NCI-H128 (cell line): ENCODE results near the gene HUNK.

Experiments used
- DNase-seq: peaks from one replicate; lab custom pipeline; 2025; ENCODE audit not compliant: unreplicated experiment; lab: John Stamatoyannopoulos, UW

HUNK gene

DNA sequence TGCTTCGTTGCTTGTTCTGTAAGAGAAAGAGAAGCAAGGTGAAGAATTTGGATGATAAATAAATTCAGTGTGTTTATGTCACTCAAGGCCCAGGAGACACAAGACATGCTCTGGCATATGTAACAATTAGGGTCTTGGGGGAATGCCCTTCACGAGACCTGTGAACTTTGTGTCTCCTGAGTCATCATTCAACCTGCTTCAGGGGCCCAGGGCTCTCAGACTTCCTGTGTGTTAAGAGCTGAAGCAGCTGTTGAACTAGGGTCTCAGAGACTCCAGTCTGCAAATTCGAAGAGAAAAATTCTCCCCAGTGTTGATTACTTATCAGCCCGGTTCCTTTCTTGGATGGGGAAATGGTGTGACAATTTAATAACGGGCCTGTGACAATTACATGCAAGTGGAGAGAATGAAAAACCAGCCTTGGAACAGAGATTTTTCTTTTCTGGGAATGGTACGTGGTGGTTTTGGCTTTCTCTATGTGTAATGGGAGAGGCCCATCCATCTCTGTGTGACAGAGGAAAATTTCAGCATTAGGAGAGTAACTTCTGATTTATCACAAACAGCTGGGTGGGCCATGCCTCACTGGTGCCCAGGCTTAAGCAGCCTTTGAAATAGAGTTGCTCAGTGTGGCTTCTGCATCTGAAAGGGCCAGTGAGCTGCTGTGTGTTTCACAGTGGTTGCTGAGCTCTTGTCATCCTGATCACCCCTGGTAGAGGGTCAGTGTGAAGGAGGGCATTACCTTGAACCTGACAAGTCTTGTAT lies 22.4 kb downstream of the HUNK start:
- no peak for DNase-seq

DNA sequence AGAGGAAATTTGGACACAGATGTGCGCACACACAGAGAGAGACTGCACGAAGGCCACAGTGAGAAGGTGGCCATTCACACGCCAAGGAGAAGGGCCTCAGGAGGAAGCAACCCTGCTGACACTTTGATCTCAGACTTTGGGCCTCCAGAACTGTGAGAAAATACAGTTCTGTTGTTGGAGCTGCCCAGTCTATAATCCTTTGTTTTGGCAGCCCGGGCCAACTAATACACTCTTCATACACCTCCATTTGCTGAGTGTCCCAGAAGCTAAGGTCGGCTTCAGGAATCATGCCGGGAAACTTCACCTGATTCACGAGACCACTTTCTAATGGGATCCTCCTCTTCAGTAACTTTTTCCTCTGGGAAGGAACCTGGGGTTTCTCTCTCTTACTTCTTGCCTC lies 23.2 kb downstream of the HUNK start:
- no peak for DNase-seq

DNA sequence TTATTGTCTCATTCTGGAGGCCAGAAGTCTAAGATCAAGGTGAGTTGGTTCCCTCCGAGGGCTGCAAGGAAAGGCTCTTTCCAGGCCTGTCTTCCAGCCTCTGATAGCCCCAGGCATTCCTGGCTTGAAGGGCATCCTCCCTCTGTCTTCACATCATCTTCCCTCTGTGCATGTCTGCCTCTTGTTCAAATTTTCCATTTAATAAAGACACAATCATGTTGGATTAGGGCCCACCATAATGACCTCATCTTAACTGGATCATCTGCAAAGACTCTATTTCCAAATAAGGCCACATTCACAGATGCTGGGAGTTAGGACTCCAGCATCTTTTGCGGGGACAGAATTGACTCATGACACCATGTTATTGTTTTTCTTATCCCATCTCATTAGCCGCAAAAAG lies 24.5 kb downstream of the HUNK start:
- DNase-seq = no peak

DNA sequence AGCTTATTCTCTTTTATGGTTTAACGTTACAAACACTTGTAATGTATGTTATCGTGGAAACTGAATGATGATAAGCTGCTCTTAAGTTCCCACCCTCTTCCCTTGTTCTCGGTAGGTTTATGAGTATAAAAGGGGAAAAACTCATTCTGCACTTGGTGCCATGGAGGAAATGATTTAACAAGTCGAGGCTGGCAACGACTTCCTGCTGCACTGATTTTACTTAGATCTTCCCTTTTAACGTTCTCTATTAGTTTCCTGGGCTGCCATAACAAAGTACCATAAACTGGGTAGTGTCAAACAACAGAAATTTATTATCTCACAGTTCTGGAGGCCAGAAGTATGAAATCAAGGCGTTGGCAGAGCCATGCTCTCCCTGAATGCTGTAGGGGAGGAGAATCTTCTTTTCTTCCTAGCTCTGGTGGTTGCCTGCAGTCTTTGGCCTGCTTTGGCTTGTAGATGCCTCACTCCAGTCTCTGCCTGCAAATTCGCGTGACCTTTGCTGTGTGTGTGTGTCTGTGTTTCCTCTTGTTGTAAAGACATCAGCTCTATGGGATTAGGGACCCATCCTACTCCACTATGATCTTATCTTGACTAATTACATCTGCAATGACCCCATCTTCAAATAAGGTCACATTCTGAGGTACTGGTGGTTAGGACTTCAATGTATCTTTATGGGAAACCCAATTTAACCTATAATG lies 26.3 kb downstream of the HUNK start:
- DNase-seq = no peak

DNA sequence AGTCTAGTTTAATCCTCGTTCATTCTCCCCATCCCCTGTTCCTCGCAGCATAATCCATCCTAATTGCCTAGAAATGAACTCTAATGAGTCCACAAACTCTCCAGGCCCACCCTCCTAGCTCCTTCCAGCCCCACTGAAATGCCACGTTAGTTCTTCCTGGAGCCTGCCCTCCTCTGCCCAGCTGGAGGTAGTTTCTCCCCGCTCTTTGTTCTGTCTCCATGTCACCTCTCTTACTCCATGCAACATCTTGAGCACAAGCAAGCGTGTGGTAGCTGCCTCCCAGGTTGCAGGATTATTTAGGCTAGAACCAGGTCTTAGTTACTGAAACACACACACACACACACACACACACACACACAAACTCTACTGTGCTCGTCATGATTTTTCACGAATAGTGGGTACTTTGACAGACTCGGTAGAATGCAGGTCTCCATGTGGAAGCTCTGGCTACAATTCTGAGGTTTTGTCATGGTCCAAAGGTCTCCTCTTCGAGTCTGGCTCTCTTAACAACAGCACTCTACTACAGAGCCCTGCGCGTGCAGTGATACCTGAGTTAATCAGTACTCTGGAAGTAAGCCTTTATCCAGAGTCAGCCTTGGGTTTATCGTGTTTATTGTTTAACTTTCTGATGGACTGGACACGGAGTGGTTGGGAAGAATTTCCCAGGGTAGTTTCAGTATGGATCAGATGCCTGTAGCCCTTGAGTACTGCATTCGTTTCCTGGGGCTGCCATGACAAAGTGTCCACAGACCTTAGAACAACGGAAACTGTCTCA lies 27.5 kb downstream of the HUNK start:
- no peak for DNase-seq

DNA sequence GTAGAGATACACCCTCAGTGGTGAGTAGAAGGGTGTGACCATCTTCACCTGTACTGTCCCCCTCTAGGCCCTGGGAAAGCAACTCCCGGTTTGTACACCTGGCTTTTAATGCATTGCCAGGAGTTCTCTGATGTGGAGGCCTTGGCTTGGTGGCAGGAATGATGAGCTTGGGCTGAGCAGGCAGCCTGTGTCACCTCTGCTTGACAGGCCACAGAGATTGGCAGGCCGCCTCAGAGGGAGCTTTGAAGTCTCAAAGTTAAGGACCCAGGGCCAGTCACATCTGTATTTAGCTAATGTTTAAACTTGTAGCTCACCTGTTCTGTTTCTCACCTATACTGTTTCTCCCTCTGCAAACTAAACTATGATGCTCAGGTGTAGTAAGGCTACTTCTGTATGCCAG lies 28.5 kb downstream of the HUNK start:
- DNase-seq = no peak

DNA sequence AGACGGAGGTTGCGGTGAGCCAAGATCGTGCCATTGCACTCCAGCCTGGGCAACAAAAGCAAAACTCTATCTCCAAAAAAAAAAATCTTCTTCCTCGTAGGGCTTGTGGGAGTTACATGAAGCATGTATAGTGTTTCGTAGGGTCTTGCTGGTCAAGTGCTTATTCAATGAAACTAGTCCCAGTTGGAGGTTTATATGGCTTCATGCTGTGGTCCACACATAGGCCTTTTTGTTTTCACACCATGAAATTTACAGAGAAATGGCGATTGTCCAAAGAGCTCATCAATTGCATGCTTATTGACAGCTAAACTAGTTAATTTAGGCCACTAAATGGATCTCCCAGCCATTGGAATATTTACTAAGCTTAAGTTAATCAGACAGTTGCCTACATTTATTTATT lies 29.6 kb downstream of the HUNK start:
- no peak for DNase-seq

DNA sequence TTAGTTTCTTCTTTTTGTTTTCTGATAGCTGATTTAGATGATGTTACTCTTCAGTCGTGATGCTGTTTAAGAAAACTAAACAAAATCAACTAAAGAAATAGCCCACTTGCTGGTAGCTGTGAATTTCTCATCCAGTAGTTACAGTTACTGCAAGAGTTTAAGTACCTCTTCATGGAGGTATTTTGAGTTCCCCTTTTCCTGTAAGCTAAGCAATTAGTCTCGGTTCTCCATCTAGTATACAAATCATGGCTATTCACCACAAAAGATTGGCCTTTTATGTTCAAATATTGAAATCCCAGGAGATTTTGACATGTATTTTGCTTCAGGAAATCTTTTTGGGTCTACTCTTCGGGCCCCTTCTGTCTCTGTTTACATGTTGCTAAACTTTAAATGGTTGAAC lies 31.1 kb downstream of the HUNK start:
- no peak for DNase-seq

DNA sequence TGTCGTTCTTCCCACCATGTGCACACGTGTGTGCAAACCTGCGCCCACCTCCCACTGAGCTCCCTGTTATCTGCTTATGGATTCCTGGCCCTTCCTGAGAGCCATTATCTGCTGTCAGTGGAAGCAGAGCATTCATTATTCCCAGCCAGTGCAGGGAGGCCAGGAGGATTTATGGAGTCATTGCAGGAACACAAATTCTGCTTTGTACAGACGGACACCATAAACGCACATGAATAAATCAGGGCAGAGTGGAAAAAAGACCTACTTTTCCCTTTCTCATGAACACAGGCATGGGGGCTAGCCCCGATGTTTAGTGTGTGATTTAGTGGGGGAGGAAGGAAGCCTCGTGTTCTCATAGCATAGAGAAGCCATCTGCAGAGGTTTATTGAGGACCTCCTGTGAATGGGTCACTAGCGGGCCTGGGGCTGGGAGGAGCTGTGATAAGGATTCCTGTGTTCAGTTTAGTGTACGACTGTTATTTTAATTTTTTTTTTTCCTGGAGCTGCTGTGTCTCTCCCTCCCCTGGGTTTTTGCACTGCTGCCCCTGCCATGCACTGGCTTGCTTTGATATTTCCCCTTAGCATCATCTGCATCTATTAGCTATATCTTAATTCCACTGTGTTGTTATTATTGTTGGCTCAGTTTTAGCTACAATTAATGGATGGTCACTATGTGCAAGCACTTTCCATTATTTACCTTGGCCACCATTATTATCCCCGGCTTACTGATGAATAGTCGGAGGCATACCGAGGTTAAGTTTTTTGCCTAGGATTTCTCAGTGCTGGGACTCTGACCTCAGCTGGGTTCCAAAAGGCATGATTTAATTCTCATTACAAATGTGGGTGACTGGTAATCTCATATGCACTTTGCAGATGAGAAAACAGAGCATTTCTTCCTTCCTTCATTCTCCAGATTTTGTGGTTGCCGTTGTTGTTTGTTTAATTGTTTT lies 33.0 kb downstream of the HUNK start:
- no peak for DNase-seq

DNA sequence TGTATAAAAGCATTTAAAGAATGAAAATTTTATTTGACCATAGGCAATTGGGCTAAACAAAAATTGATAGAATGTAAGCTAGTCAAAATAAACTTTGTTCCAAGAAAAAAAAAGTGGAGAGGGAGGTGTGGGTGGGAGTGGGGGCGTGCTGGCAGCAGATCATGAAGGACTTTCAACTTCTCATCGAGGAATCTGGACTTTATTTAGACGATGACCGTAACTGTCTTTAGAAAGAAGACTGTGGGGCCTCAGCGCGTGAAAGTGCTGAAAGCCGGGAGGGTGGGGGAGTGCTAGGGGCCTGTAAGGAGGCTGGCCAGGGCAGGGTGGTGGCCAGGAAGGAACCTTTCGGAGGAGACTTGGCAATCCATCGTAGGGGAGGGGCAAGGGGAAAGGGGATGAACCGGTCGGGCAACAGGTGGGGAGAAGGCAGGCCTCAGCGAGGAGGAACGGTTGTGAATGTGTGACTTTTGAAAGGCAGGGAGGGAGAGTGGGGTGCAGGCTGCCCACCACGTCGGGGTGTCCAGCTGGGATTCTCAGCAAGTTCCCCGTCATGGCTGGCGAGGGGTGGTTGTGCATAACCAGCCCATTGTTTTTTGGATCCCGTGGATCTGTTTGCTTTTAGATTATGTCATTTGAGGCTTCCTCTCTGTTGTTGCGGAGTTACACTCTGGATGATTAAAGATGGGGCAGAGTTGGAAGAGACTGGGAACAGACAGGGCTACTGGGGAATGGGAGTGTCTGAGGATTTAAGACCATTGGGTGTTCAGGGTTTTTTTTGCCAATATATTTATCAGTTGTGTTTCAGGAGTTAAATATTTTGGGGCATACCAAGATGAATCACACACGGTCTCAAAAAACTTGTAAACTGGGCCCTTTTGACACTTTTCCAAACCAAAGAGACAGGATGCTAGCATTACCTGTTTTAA lies 35.5 kb downstream of the HUNK start:
- no peak for DNase-seq

DNA sequence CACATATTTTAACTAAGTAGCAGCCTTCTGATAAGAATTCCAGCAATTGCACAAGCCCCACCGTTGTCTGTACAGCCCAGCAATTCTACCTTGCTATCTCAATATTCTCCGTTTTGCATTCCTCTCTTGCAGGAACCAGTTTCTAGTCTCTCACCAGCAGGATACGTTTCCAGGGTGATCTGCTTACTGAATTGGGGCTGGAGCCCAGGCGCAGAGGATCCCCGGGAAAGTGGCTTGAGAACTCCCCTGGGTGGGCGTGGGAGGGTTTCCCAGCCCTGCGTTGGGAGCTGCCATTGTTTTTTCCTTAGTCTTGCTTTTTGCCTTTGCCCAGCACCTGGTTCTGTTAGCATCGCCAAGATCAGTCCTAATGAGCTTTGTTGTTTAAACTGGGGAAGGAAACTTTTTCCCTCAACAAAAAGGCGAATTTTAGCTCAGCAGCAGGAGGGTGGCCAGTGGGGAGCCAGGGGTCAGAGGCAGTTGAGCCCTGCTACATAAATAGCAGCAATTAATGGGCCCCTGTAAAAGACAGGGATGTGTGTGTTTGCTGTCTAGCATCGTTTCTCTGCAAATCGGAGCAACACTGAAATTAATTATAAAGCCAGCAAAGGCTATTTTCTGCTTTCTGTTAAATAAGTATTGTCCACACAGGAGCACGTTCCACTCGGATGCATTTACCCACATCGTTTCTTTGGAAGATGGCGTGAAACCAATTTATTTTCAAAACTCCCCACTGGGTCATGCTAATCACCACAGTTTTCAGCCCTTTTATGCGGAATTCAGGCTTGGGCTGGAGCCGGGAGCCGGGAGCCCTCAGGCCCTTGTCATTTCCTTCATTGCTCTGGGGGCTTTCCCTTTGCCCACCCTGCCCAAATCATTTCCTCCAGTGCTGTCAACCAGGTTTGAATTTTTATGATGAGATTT lies 36.6 kb downstream of the HUNK start:
- DNase-seq = no peak

DNA sequence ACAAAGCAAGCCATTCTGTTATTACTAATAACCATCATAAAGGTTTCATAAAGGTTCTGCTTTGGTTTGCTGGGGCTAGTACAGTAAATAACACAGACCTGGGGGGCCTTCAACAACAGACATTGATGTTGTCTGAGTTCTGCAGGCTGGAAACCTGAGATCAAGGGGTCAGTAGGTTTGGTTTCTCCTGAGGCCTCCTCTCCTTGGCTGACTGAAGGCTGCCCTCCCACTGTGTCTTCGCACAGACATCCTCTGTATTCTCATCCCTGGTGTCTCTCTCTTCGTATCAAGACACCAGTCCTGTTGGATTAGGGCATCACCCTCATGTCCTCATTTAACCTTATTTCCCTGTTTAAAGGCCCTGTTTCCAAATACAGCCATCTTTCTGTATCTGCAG lies 37.3 kb downstream of the HUNK start:
- no peak for DNase-seq

DNA sequence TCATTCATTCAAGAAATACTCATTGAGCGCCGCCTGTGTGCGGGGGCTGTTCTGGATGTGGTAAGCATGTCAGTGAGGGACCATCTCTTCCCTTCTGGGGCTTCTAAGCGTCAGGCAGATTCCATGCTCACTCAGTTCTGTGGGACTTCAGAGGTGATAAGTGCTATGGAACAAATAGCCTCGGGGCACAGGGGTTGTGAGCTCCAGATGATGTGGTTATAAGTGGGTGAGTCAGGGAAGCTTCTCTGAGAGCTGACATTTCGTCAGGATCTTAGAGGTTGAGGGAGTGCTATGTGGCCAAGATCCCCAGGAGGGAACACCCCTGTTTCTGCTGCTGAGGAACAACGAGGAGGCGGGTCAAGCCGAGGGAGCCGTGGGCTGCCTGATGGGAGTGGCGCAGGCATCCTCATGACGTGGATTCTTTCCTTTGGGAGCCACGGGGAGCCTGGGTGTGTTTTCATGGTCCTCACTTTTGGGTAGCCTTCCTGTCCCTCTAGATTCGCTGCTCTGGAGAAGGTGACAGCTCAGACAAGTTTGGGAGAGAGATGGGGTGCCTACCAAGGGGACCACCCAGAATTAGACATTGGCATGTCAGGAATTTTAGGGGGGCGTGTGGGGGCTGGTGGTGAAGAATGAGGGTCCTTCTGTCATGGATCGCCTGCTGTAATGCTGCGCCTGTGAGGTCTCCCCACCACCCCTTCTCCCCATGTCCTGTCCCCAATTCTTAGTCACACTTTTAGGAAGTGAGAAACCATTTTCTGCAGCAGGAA lies 38.5 kb downstream of the HUNK start:
- DNase-seq = no peak

DNA sequence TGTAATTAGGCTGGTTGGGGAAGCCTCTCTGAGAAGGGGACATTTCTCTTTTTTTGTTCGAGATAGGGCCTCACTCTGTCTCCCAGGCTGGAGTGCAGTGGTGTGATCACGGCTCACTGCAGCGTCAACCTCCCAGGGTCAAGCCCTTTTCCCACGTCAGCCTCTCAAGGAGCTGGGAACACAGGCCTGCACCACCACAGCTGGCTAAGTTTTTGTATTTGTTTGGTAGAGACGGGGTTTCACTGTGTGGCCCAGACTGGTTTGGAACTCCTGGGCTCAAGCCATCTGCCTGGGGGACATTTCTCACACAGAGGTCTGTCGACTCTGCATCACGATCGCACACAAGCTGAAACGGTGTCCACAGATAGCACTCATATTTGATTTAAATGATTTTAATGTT lies 39.7 kb downstream of the HUNK start:
- no peak for DNase-seq

DNA sequence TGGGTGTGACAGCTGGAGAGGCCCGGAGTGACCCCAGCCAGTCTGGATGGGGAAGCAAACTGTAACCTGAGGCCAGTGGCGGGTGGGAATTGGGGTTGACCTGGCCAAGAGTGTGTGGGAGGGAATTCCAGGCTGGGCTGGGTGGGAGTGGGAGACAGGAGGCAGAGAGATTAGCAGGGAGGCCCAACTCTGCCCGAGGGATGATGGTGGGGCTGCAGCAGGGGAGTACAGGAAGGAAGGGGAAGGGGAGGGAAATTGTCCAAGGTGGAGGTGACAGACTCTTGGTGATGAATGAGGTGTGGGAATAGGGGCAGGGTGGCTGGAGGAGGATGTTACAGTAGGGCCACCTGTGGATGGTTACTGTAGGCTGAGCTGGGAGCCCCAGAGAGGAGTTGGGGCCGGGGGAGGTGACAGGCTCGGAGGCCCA lies 40.4 kb downstream of the HUNK start:
- DNase-seq = no peak

DNA sequence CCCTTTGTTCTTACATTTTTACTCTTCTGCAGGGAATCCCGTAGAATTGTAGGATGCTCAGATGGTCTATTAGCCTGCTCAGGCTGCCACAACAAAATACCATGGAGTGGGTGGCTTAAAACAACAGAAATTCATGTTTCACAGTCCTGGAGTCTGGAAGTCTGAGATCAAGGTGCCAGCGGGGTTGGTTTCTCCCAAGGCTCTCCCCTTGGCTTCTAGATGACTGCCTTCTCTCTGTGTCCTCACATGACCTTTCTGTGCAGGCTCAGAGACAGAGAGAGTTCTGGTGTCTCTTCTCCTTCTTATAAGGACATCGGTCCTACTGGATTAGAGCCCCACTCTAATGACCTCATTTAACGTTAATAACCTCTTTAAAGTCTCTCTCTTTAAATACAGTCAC lies 41.7 kb downstream of the HUNK start:
- no peak for DNase-seq

DNA sequence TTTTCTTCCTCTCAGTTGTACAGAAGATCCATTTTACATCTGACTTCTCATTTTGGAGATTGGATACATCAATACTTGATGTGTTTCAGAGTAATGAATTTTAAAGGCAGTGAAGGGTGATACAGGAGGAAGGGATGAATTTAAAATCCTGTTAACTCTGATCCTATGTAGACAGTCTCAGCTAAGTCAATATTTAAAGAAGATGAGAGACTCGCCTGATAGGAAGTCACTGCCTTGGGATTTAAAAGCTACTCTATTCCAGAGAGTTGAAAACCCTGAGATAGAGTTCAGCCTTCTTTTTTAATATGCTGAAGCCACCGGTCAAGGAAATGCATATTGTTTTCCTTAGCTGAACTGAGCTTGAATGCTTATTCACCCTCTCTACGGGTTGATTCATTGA lies 42.7 kb downstream of the HUNK start:
- DNase-seq = no peak

DNA sequence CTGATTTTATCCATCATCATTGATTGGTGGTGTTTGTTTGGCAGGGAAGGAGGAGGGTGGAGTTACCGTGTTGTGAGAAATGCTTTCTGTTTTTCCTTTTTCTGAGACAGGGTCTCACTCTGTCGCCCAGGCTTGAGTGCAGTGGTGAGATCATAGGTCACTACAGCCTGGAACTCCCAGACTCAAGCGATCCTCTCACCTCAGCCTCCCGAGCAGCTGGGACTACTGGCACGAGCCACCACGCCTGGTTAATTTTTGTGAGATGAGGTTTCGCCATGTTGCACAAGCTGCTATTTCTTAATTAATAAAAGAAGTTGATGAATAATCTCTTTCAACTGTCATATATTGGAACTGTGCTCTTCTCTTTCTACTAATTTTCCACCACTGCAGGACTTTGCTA lies 44.3 kb downstream of the HUNK start:
- DNase-seq = no peak
